GM19438 (cell line): ENCODE results near the gene IL33.
"Not testable (repeated sequence)": the region's sequence is repeated elsewhere in the genome, so short reads cannot be mapped to it uniquely, and the experiment has no call there.

Experiments
- ATAC-seq: cut with Tn5 transposase; IDR thresholded peaks from one replicate; pipeline ENCODE4 v1.9.1; 2021; ENCODE audit warnings: low read depth; ENCODE audit not compliant: unreplicated experiment

Gene IL33, protein sequence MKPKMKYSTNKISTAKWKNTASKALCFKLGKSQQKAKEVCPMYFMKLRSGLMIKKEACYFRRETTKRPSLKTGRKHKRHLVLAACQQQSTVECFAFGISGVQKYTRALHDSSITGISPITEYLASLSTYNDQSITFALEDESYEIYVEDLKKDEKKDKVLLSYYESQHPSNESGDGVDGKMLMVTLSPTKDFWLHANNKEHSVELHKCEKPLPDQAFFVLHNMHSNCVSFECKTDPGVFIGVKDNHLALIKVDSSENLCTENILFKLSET

GRCh38 chr9:6215562-6215961, at the start of gene IL33:
Gene IL33 (plus strand): TSS chr9:6215807. CDS start chr9:6241695, 25,888 bp downstream.
- no peak for ATAC-seq

DNA sequence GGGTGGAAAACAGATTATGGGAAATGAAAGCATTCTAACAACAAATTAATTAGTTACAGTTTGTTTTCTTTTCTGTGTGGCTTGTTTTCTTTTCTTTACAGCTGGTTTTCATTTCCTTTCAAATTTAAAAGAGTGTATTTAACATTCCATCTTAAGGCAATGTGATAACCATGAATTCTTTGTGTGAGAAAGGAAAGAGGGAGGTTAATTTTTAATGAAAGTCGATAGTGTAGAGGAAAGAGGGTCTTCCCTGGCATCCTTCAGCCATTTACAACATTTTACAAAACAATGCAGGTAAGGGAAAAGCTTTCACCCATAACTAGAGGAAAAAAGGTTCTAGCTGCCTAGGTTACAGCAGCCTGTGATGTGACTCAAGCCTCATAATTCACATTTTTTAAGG, 43.9 kb upstream of the IL33 start:
- ATAC-seq = no peak

- no peak for ATAC-seq
Measured at GRCh38 chr9:6173914-6174313, 41.7 kb upstream of the IL33 start.

GRCh38 chr9:6182549-6183226, 32.9 kb upstream of the IL33 start:
- ATAC-seq = not testable (repeated sequence)

- ATAC-seq = no peak
Measured at GRCh38 chr9:6183227-6183551, 32.4 kb upstream of the IL33 start.

GRCh38 chr9:6183627-6184026, 32.0 kb upstream of the IL33 start:
- no peak for ATAC-seq

- peak; percentile 93 for ATAC-seq
Measured at GRCh38 chr9:6184749-6185645, 30.6 kb upstream of the IL33 start.

DNA sequence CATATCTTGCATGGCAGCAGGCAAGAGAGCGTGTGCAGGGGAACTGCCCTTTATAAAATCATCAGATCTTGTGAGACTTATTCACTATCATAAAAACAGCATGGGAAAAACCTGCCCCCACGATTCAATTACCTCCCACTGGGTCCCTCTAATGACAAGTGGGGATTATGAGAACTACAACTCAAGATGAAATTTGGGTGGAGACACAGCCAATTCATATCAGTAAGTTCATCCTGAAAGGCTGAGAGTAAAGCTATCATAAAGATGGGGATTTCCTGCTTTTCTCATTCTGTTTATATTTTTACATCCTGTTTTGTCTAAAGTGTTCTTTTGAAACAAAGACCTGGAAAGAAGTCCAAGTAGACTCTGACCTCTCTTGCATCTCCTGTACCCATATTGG, 28.9 kb upstream of the IL33 start:
- no peak for ATAC-seq

GRCh38 chr9:6187272-6187671, 28.3 kb upstream of the IL33 start:
- no peak for ATAC-seq

DNA sequence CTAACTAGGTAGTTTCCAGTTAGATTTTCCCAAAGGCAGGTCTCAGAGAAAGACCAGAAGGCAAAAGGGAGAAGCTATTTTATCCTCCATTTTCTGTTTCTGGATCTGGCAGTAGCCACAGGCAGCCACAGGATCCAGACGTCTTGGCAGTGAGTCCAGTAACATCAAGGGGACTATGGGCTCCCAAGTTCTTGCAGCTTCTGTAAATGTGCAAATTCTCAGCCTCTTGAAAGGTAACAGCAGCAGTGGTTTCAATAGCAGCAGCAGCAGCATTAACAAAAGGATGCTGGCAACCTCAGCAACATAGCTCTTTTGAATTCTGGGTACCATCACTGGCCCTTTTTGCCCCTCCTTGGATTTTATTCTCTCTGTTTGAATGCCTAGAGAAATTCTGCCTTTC, 27.1 kb upstream of the IL33 start:
- no peak for ATAC-seq

DNA sequence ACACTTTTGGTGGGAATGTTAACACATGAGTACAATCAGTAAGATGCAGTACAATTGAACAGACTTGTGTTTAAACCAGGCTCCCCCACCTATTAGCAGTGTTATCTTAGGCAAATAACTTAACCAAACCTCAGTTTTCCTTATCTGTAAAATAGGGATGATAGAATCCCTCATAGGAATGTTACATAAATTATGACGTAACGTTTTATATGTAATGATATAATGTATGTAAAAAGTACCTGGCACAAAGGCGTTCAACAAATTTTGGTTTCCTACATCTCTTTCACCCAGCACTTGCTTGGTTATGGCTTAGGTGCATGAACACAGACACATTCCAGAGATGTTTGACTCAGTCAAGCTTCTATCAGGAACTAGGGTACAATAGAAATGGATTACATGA, 26.7 kb upstream of the IL33 start:
- ATAC-seq = no peak

GRCh38 chr9:6194934-6195333, 20.7 kb upstream of the IL33 start:
- ATAC-seq = no peak

- no peak for ATAC-seq
Measured at GRCh38 chr9:6195714-6196360, 19.8 kb upstream of the IL33 start.

DNA sequence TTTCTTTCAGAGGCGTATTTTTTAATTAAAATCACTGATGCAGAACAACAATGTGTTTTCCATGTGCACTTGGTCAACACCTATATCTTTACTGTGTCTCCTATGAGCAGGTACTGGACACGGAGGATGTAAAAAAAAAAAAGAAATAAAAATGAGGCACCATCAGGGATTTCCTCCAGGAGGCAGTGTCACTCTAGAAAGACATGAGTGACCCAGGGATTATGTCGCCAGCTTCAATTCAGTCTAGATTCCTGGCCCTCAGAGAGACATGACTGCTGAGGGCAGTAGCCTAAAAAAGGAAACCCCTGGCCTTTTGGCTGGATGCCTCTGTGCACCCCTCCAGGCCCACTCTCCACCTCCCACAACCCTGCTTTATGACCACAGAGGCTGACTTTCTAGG, 18.3 kb upstream of the IL33 start:
- no peak for ATAC-seq

GRCh38 chr9:6198251-6198650, 17.4 kb upstream of the IL33 start:
- no peak for ATAC-seq

GRCh38 chr9:6199596-6199995, 16.0 kb upstream of the IL33 start:
- ATAC-seq = no peak

DNA sequence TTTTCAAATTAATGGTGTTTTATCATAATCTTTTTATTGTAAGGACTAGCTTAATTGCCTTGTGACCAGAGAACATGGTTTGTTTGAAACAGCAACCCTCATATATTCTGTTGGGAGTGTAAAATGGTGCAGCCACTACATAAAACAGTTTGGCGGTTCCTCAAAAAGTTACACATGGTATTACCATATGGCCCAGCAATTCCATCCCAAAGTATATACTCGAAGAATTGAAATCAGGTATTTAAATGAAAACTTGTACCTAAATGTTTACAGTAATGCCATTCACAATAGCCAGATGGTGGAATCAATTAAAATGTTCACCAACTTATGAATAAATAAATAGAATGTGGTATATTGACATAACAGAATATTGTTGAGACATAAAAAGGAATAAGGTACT, 14.8 kb upstream of the IL33 start:
- ATAC-seq = no peak

DNA sequence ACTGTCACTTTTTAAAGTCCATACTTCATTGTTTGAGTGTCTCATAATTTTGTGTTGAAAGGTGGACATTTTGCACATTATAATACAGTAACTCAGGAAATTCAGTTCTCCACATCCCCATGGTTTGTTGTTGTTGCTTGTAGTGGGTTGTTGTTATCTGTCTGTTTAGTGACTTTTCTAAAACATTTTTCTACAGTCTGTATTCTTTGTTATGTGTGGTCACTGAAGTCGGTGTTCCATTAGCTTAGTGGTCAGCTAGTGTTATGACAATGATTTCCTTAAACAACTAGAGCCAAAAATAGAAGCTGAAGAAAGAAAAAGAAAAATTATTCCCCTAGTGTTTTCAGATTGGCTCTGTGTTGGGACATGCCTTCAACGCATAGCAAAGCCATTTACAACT, 5.6 kb upstream of the IL33 start:
- no peak for ATAC-seq

- no peak for ATAC-seq
Measured at GRCh38 chr9:6212722-6213375, 2.8 kb upstream of the IL33 start.

DNA sequence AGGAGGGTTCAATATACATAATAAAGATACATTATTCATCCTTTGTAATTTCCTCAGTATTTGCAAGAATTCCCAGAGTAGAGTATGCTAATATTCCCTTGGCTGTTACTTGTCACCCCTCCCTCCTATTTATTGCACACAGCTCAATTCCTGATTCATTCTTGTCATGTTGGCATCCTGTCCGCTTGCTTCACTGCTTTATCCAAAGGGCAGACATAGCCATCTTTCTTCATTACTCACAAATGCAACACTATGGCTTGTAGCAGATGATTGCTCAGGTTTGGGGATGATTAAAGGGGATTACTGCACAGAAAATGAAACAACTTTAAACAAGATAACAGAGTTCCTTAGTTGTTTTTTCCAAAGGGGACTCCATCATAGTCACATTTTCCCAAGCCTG, 1.2 kb upstream of the IL33 start:
- ATAC-seq = no peak

DNA sequence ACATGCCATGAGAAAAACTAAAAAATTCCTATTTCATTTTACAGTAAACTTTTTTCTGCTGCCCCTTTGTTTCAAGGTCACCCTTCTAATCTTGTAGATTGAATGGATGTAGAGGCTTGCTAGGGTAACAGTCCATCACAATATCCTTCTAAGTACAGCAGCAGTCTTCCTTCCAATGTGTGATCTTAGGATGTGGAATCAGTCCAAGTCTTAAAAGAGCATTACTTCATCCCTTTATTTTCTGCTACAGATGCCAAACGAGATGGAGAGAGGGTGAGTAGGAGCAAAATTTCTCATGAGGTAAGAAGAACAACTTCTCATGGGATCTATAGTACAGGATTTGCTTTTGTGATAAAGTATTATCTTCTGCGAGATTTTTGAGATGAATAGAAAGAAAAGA, 704 bp upstream of the IL33 start:
- no peak for ATAC-seq
